Fibroblast of lung (primary cell): Measurements from ENCODE around the gene CALU.

ENCODE experiments used
- CTCF ChIP-seq, 2 donors: IDR thresholded peaks in 1 of 2; conservative IDR thresholded peaks in 1 of 2; 1 replicate in 1 of 2; 2 replicates in 1 of 2; pipeline ENCODE4 v1.5.1; 2011 to 2012; ENCODE audit warnings: low read length in 2 of 2, control low read depth in 1 of 2, inconsistent platforms in 1 of 2, low read depth in 1 of 2, mild to moderate bottlenecking in 1 of 2
- EZH2 ChIP-seq: IDR thresholded peaks from 2 replicates; pipeline ENCODE4 v1.5.1; 2012; ENCODE audit warnings: low read length, control low read depth, mild to moderate bottlenecking; ENCODE audit errors: missing control alignments

GRCh38 chr7:128800567-128800966 lies 61.4 kb downstream of the CALU start:
- no peak for TF ChIP-seq CTCF (conservative IDR thresholded peaks at IDR 0.05 in 1 of 2, IDR thresholded peaks at IDR 0.05 in 1 of 2; ENCODE audit: low read depth in 1 of 2, low read length in 2 of 2)
- no peak for TF ChIP-seq EZH2
